NT2/D1 (cell line): Measurements from ENCODE around the gene PHIP.

ENCODE experiments used
- SUZ12 ChIP-seq: IDR thresholded peaks from 2 replicates; pipeline ENCODE4 v1.6.1; 2011; ENCODE audit not compliant: insufficient read length, insufficient read depth; ENCODE audit errors: extremely low read depth
- YY1 ChIP-seq: IDR thresholded peaks from 2 replicates; pipeline ENCODE4 v1.6.1; 2011; ENCODE audit not compliant: insufficient read length, insufficient read depth

GRCh38 chr6:79082304-79082703, 4.2 kb upstream of the PHIP start:
- TF ChIP-seq SUZ12 (no peak), YY1 (no peak)
